Measurements from ENCODE around the gene ADCY9. TPM values are rescaled to one million over a fixed set of nuclear protein-coding genes. Genes with fewer than 3 reads are reported as not detected.

Gene ADCY9
- total RNA-seq, 1 experiment from 2014 or later: 9.8 TPM

DNA sequence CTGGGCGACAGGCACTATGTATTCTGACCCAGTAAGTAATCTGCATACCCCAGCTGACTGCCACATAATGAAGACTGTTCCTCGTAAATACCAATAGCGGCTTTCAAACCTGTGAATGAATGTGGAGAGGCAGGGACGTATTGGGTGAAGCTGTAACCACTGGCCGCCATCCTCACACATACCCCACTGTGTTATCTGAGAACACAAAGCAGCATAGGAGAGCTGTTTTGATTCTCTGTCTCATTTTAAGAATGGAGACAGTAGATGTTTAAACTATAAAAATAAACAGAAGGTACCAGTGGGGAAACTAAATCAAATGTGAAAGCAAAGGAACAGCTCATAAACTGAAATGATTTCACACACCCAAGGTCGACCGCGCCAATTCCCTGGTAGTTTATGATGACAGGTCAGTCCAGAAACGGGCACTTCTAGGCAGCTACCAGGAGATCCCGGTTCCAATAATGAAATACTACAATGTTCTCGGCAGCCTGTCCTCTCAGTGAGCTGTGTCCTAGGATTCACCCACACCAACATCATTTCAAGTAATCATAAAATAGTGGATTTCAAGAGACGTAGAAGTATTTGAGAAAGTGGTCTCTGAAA, 109.7 kb downstream of the ADCY9 start (continued):
- TF ChIP-seq, protein P1, sequence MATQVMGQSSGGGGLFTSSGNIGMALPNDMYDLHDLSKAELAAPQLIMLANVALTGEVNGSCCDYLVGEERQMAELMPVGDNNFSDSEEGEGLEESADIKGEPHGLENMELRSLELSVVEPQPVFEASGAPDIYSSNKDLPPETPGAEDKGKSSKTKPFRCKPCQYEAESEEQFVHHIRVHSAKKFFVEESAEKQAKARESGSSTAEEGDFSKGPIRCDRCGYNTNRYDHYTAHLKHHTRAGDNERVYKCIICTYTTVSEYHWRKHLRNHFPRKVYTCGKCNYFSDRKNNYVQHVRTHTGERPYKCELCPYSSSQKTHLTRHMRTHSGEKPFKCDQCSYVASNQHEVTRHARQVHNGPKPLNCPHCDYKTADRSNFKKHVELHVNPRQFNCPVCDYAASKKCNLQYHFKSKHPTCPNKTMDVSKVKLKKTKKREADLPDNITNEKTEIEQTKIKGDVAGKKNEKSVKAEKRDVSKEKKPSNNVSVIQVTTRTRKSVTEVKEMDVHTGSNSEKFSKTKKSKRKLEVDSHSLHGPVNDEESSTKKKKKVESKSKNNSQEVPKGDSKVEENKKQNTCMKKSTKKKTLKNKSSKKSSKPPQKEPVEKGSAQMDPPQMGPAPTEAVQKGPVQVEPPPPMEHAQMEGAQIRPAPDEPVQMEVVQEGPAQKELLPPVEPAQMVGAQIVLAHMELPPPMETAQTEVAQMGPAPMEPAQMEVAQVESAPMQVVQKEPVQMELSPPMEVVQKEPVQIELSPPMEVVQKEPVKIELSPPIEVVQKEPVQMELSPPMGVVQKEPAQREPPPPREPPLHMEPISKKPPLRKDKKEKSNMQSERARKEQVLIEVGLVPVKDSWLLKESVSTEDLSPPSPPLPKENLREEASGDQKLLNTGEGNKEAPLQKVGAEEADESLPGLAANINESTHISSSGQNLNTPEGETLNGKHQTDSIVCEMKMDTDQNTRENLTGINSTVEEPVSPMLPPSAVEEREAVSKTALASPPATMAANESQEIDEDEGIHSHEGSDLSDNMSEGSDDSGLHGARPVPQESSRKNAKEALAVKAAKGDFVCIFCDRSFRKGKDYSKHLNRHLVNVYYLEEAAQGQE (IDR thresholded peaks at IDR 0.05; ENCODE audit: low read depth): no peak

DNA sequence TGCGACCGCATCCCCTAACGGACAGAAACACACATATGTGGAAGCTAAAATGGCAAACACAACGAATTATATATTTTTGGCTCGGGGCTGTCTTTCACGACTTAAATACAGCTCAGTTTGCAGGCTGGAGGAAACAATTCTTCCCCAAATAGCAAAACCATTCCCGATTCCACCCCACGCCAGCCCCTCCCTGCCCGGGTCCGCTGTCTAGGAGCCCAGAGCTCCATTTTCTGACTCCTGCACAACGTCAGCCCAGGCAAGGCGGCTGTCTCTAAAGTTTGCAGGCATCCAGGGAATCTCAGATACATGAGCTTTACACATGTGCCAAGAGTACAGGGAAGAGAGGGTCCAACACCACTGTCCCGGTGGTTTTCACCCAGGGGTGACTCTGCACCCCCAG, 110.5 kb downstream of the ADCY9 start:
- ATAC-seq: no peak
- no peak for DNase-seq (ENCODE audit: low read depth, low spot score)
- no peaks in the 10 kb centered on the region for H3K79me2 ChIP-seq (ENCODE audit: insufficient read depth, low read length)
- ChIA-PET POLR2A (no interaction called here), CTCF (interaction anchor here (0.8 kb wide), 1 partner anchor 248 kb away, joined by 3 read pairs; no protein-coding TSS in a partner anchor), RAD21 (ENCODE audit: low non-redundant PET in 1 of 2, low total read pairs in 2 of 2, uncharacterized antibody in 2 of 2, unreplicated experiment in 2 of 2) (no interaction called here)
- no peaks in the 10 kb centered on the region for H3K9me2 ChIP-seq (ENCODE audit: insufficient read depth)
- TF ChIP-seq, protein P2, sequence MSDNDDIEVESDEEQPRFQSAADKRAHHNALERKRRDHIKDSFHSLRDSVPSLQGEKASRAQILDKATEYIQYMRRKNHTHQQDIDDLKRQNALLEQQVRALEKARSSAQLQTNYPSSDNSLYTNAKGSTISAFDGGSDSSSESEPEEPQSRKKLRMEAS (IDR thresholded peaks at IDR 0.05): no peak
- TF ChIP-seq RAD21 (IDR thresholded peaks at IDR 0.05; ENCODE audit: low read depth) (no peak), ZFX (IDR thresholded peaks at IDR 0.05) (no peak), EZH2 (IDR thresholded peaks at IDR 0.05) (no peak)
- H3K27ac ChIP-seq (ENCODE audit: low read depth, low read length): no peak overlapping the region
- H4K20me1 ChIP-seq (ENCODE audit: insufficient read depth): no peaks in the 10 kb centered on the region
- H3K4me1 ChIP-seq (ENCODE audit: control insufficient read depth in 1 of 2, insufficient read depth in 2 of 2, low read length in 2 of 2): peaks cover 0 to 3% of the 10 kb centered on the region in 2 experiments; a peak in 1 of 4 replicates
- H2AFZ ChIP-seq (ENCODE audit: low read depth, low read length, poor library complexity, severe bottlenecking): no peak overlapping the region
- BruUV-seq (replicated peaks): no TSS peak
- no peaks in the 10 kb centered on the region for H3K9me3 ChIP-seq (ENCODE audit: control insufficient read depth in 1 of 2, insufficient read depth in 1 of 2, low read depth in 1 of 2, low read length in 2 of 2)
- no peak overlapping the region for H3K4me3 ChIP-seq (replicated peaks in 1 of 2; ENCODE audit: low read depth in 1 of 2, low read length in 2 of 2)
- H3K36me3 ChIP-seq (ENCODE audit: control insufficient read depth in 1 of 2, insufficient read depth in 2 of 2, low read length in 2 of 2): no peaks in the 10 kb centered on the region
- H3K9ac ChIP-seq (ENCODE audit: low read length): no peak overlapping the region
- H3K4me2 ChIP-seq (ENCODE audit: low read length): no peak overlapping the region
- intact Hi-C loops (cut with micrococcal nuclease): no loop called here
- H3K27me3 ChIP-seq (ENCODE audit: insufficient read depth, low read length): no peaks in the 10 kb centered on the region

All from HCT116 (cell line).